Kidney tubule cell (primary cell): ENCODE results near the gene WDR35.
A peak's percentile ranks its signal among the peaks of the same experiment; 100 is the strongest.

Source experiments
- DNase-seq: peaks from one replicate; pipeline ENCODE4 v3.0.0-alpha.2; 2018; ENCODE audit warnings: low spot score

WDR35 gene

GRCh38 chr2:19870792-19871191, 119.1 kb downstream of the WDR35 start:
- no peak for DNase-seq

GRCh38 chr2:19868701-19869580, 121.0 kb downstream of the WDR35 start:
- peak; percentile 35 for DNase-seq

- no peak for DNase-seq
Observed at GRCh38 chr2:19868224-19868623, 121.7 kb downstream of the WDR35 start.

- DNase-seq: peak; percentile 85
Observed at GRCh38 chr2:19866771-19867170, 123.1 kb downstream of the WDR35 start.

GRCh38 chr2:19865151-19865550, 124.8 kb downstream of the WDR35 start:
- DNase-seq: no peak

GRCh38 chr2:19864381-19864780, 125.5 kb downstream of the WDR35 start:
- DNase-seq: no peak

GRCh38 chr2:19863303-19864041, 126.4 kb downstream of the WDR35 start:
- DNase-seq: peak; percentile 61

GRCh38 chr2:19861813-19862212, 128.1 kb downstream of the WDR35 start:
- peak; percentile 58 for DNase-seq
